Common myeloid progenitor, CD34-positive (primary cell): ENCODE data around the gene CASKIN2.

Experiments used
- CTCF ChIA-PET: fragments of 350-600 bp; sonication (Branson Sonifier 250); formaldehyde crosslinking; loops from one replicate; lab custom pipeline; 2021; ENCODE audit warnings: antibody characterized with exemption; lab: Charles Lee
- POLR2A ChIA-PET: fragments of 350-600 bp; sonication (Branson Sonifier 250); formaldehyde crosslinking; loops from one replicate; lab custom pipeline; 2021; ENCODE audit warnings: antibody characterized with exemption; lab: Charles Lee
- DNase-seq, 3 donors: peaks; one replicate each; pipeline versions ENCODE4 v3.0.0 to v3.0.0-alpha.2; 2013
- H3K27ac ChIP-seq, 2 experiments: 1 replicate in 1 of 2; 2 replicates in 1 of 2; pipeline ENCODE4 v1.7.0; 2013; ENCODE audit warnings: inconsistent platforms in 2 of 2, low read length in 2 of 2, mild to moderate bottlenecking in 2 of 2, low read depth in 1 of 2, moderate library complexity in 1 of 2; ENCODE audit not compliant: severe bottlenecking in 2 of 2, insufficient read depth in 1 of 2, poor library complexity in 1 of 2
- H3K27me3 ChIP-seq, 5 experiments: replicated peaks in 2 of 5; 1 replicate in 3 of 5; 2 replicates in 2 of 5; pipeline versions ENCODE4 v1.6.1 to v1.7.0; 2013; ENCODE audit warnings: low read length in 4 of 5, mild to moderate bottlenecking in 2 of 5, moderate library complexity in 2 of 5, inconsistent platforms in 1 of 5; ENCODE audit not compliant: insufficient read depth in 5 of 5, control insufficient read depth in 4 of 5
- H3K36me3 ChIP-seq, 4 experiments: 1 replicate in 2 of 4; 2 replicates in 2 of 4; pipeline versions ENCODE4 v1.6.1 to v1.7.0; 2013; ENCODE audit warnings: low read length in 3 of 4, control low read depth in 1 of 4, mild to moderate bottlenecking in 1 of 4; ENCODE audit not compliant: control insufficient read depth in 4 of 4, insufficient read depth in 4 of 4
- H3K4me1 ChIP-seq, 4 experiments: 1 replicate in 3 of 4; 2 replicates in 1 of 4; pipeline versions ENCODE4 v1.6.1 to v1.7.1; 2013; ENCODE audit warnings: low read length in 3 of 4, mild to moderate bottlenecking in 3 of 4, control low read depth in 1 of 4, inconsistent platforms in 1 of 4, moderate library complexity in 1 of 4; ENCODE audit not compliant: control insufficient read depth in 4 of 4, insufficient read depth in 4 of 4; ENCODE audit errors: control extremely low read depth in 1 of 4
- H3K4me3 ChIP-seq, 7 experiments: 1 replicate in 4 of 7; 2 replicates in 3 of 7; pipeline versions ENCODE4 v1.5.1 to v1.7.0; 2013; ENCODE audit warnings: mild to moderate bottlenecking in 7 of 7, low read length in 6 of 7, moderate library complexity in 6 of 7, inconsistent platforms in 2 of 7, low read depth in 2 of 7, control low read depth in 1 of 7; ENCODE audit not compliant: insufficient read depth in 4 of 7, control insufficient read depth in 1 of 7; ENCODE audit errors: extremely low read depth in 1 of 7
- H3K9me3 ChIP-seq, 5 experiments: 1 replicate in 4 of 5; 2 replicates in 1 of 5; pipeline versions ENCODE4 v1.6.1 to v1.7.1; 2013; ENCODE audit warnings: low read length in 4 of 5, mild to moderate bottlenecking in 2 of 5, inconsistent platforms in 1 of 5, low read depth in 1 of 5, moderate library complexity in 1 of 5; ENCODE audit not compliant: control insufficient read depth in 4 of 5, insufficient read depth in 2 of 5; ENCODE audit errors: control extremely low read depth in 1 of 5
- WGBS: methylation state at CpG from one replicate; pipeline ENCODE4 v1.1.5; 2013; ENCODE audit not compliant: insufficient coverage; 5-methylcytosine and 5-hydroxymethylcytosine counted together

Gene CASKIN2

GRCh38 chr17:75508931-75509361 is 6.4 kb downstream of the CASKIN2 start:
- POLR2A ChIA-PET: interaction anchor here (0.9 kb wide), 1 partner anchor 11 kb away, joined by 3 read pairs; no protein-coding TSS in a partner anchor
- no peak for DNase-seq
- no peak overlapping the region for H3K4me3 ChIP-seq
- no peaks in the 10 kb centered on the region for H3K27me3 ChIP-seq
- H3K9me3 ChIP-seq: no peaks in the 10 kb centered on the region
- H3K4me1 ChIP-seq: peaks cover 0 to under 1% (median 0%) of the 10 kb centered on the region in 4 experiments
- CTCF ChIA-PET: interaction anchor here (0.7 kb wide), 1 partner anchor 27 kb away, joined by 3 read pairs; no protein-coding TSS in a partner anchor
- 96% methylated on average over 5 of the region's 5 CpGs for WGBS
- peaks cover 0 to 20% (median 3%) of the 10 kb centered on the region in 4 experiments for H3K36me3 ChIP-seq
- no peak overlapping the region for H3K27ac ChIP-seq

GRCh38 chr17:75507733-75508719 is 7.3 kb downstream of the CASKIN2 start:
- ChIA-PET CTCF (interaction anchor here (0.7 to 1.0 kb wide), 3 partner anchors 10 to 64 kb away, joined by 3 to 4 read pairs (median 3); no protein-coding TSS in a partner anchor), POLR2A (no interaction called here)

GRCh38 chr17:75506888-75507287 is 8.4 kb downstream of the CASKIN2 start:
- peaks cover 0 to 20% (median 5%) of the 10 kb centered on the region in 4 experiments for H3K36me3 ChIP-seq
- no peak overlapping the region for H3K27ac ChIP-seq
- ChIA-PET POLR2A (no interaction called here), CTCF (no interaction called here)
- H3K27me3 ChIP-seq: no peaks in the 10 kb centered on the region
- H3K4me1 ChIP-seq: no peaks in the 10 kb centered on the region
- H3K4me3 ChIP-seq: no peak overlapping the region
- no peak for DNase-seq
- 97% methylated on average over 19 of the region's 20 CpGs for WGBS
- no peaks in the 10 kb centered on the region for H3K9me3 ChIP-seq

More at GRCh38 chr17:75507733-75508719, 7.3 kb downstream of the CASKIN2 start:
- H3K9me3 ChIP-seq: no peaks in the 10 kb centered on the region
- H3K27ac ChIP-seq: no peak overlapping the region
- H3K36me3 ChIP-seq: peaks cover 0 to 20% (median 3%) of the 10 kb centered on the region in 4 experiments
- H3K4me3 ChIP-seq: no peak overlapping the region
- WGBS: 95% methylated on average over 22 of the region's 27 CpGs
- DNase-seq: no peak
- H3K4me1 ChIP-seq: no peaks in the 10 kb centered on the region
- H3K27me3 ChIP-seq: no peaks in the 10 kb centered on the region

GRCh38 chr17:75506134-75506533 is 9.2 kb downstream of the CASKIN2 start:
- POLR2A ChIA-PET: no interaction called here
- 83% methylated on average over 20 of the region's 21 CpGs for WGBS
- no peak overlapping the region for H3K27ac ChIP-seq
- peaks cover 0 to 21% (median 6%) of the 10 kb centered on the region in 4 experiments for H3K36me3 ChIP-seq
- CTCF ChIA-PET: no interaction called here
- no peak for DNase-seq
- peak overlapping the region in 1 of 7 experiments; percentile 1 for H3K4me3 ChIP-seq
- H3K27me3 ChIP-seq: no peaks in the 10 kb centered on the region
- H3K4me1 ChIP-seq: no peaks in the 10 kb centered on the region
- H3K9me3 ChIP-seq: no peaks in the 10 kb centered on the region

GRCh38 chr17:75505640-75506039 is 9.7 kb downstream of the CASKIN2 start:
- H3K4me1 ChIP-seq: no peaks in the 10 kb centered on the region
- no peak overlapping the region for H3K27ac ChIP-seq
- ChIA-PET CTCF (interaction anchor here (0.8 to 1.6 kb wide), 3 partner anchors 14 to 78 kb away, joined by 3 to 5 read pairs (median 4); partner anchors contain the start of gene TMEM94), POLR2A (no interaction called here)
- DNase-seq: no peak
- H3K27me3 ChIP-seq: no peaks in the 10 kb centered on the region
- no peak overlapping the region for H3K4me3 ChIP-seq
- WGBS: 95% methylated on average over 13 of the region's 15 CpGs
- H3K36me3 ChIP-seq: peaks cover 0 to 26% (median 9%) of the 10 kb centered on the region in 4 experiments
- no peaks in the 10 kb centered on the region for H3K9me3 ChIP-seq

GRCh38 chr17:75505152-75505409 is 10.3 kb downstream of the CASKIN2 start:
- Histone ChIP-seq H3K36me3 (peaks cover 0 to 30% (median 15%) of the 10 kb centered on the region in 4 experiments), H3K27me3 (no peaks in the 10 kb centered on the region), H3K4me3 (no peak overlapping the region), H3K9me3 (no peaks in the 10 kb centered on the region), H3K27ac (no peak overlapping the region), H3K4me1 (peaks cover 0 to 1% (median 0%) of the 10 kb centered on the region in 4 experiments)
- ChIA-PET CTCF (interaction anchor here (0.8 to 1.6 kb wide), 5 partner anchors 10 to 86 kb away, joined by 3 to 5 read pairs (median 3); partner anchors contain the start of gene TMEM94), POLR2A (no interaction called here)
- 98% methylated on average over 4 of the region's 4 CpGs for WGBS
- no peak for DNase-seq
